K562 (cell line): ENCODE data around the gene LRRC27. TPM values are rescaled to one million over a fixed set of nuclear protein-coding genes. Genes with fewer than 3 reads are reported as not detected.

Experiments used
- ATAC-seq: fragments of 200-7000 bp; cut with Tn5 transposase; 3 replicates; pipeline ENCODE4 v1.9.1; 2020; ENCODE audit warnings: moderate library complexity
- BruUV-seq: library from RNA; stranded (reverse); fragments of 400-500 nt; replicated peaks from 2 replicates; lab custom pipeline; 2021; lab: Mats Ljungman, UMichigan
- CTCF ChIA-PET: fragments of 300-600 bp; formaldehyde crosslinking; extraction: SDS; loops from one replicate; lab custom pipeline; 2021; ENCODE audit warnings: low intra/inter-chr PET ratio; lab: Yijun Ruan, JAX
- POLR2A ChIA-PET: fragments of 300-600, 350-650 bp; sonication (Branson Sonifier 250); formaldehyde crosslinking; extraction: SDS; loops from one replicate; lab custom pipeline; 2021; ENCODE audit warnings: antibody characterized with exemption, inconsistent platforms; lab: Yijun Ruan, JAX
- DNase-seq, 4 experiments: peaks; one replicate each; pipeline versions ENCODE4 v3.0.0 to v3.0.0-alpha.2; 2011 to 2018; ENCODE audit warnings: low spot score in 3 of 4, mixed read lengths in 3 of 4; ENCODE audit errors: extremely low read depth in 1 of 4
- FAIRE-seq: peaks from 2 replicates; lab custom pipeline; 2011; peaks lifted over from hg19 to GRCh38; lab: Jason Lieb, UNC
- H2AFZ ChIP-seq: 2 replicates; pipeline ENCODE4 v1.6.0; 2011; ENCODE audit warnings: low read depth, low read length, control low read depth, inconsistent platforms
- H3K27ac ChIP-seq: fragments of 200-600 bp; 3 replicates; pipeline ENCODE4 v1.8.0; 2011; ENCODE audit warnings: low read depth, mild to moderate bottlenecking, control low read depth, inconsistent platforms, low read length, moderate library complexity, mixed read lengths; ENCODE audit errors: extremely low read depth
- H3K27me3 ChIP-seq, 2 experiments: fragments of 300-600 bp in 1 of 2; 2 replicates in 1 of 2; 3 replicates in 1 of 2; pipeline versions ENCODE4 v1.6.0 to v1.8.0; 2011; ENCODE audit warnings: inconsistent platforms in 2 of 2, low read length in 2 of 2, mild to moderate bottlenecking in 1 of 2, mixed read lengths in 1 of 2, moderate library complexity in 1 of 2; ENCODE audit not compliant: control insufficient read depth in 2 of 2, insufficient read depth in 2 of 2
- H3K36me3 ChIP-seq: fragments of 300-600 bp; 3 replicates; pipeline ENCODE4 v1.8.0; 2011; ENCODE audit warnings: mild to moderate bottlenecking, low read length, inconsistent platforms; ENCODE audit not compliant: control insufficient read depth, insufficient read depth
- H3K4me1 ChIP-seq, 2 experiments: fragments of 200-600 bp in 1 of 2; replicated peaks in 1 of 2; 2 replicates in 1 of 2; 3 replicates in 1 of 2; pipeline versions ENCODE4 v1.5.1 to v1.8.0; 2011; ENCODE audit warnings: inconsistent platforms in 2 of 2, low read length in 2 of 2, mild to moderate bottlenecking in 1 of 2, mixed read lengths in 1 of 2, moderate library complexity in 1 of 2; ENCODE audit not compliant: control insufficient read depth in 2 of 2, insufficient read depth in 2 of 2
- H3K4me2 ChIP-seq: 2 replicates; pipeline ENCODE4 v1.6.1; 2011; ENCODE audit warnings: low read length, control low read depth, inconsistent platforms, mixed read lengths; ENCODE audit not compliant: insufficient read depth
- H3K4me3 ChIP-seq: fragments of 200-600 bp; sonication (generic), shearing (Covaris generic); 2 replicates; pipeline ENCODE4 v1.5.1; 2016; ENCODE audit warnings: control low read depth, inconsistent platforms
- H3K79me2 ChIP-seq: fragments of 200-600 bp; 3 replicates; pipeline ENCODE4 v1.8.0; 2011; ENCODE audit warnings: low read length, inconsistent platforms; ENCODE audit not compliant: control insufficient read depth, insufficient read depth
- H3K9ac ChIP-seq, 2 experiments: 2 replicates each; pipeline versions ENCODE4 v1.6.0 to v1.6.1; 2011; ENCODE audit warnings: low read depth in 2 of 2, low read length in 2 of 2, control low read depth in 1 of 2, inconsistent platforms in 1 of 2, mild to moderate bottlenecking in 1 of 2, mixed read lengths in 1 of 2; ENCODE audit not compliant: insufficient read depth in 1 of 2
- H3K9me1 ChIP-seq: one replicate; pipeline ENCODE4 v1.6.0; 2011; ENCODE audit warnings: inconsistent platforms, mild to moderate bottlenecking, low read length, moderate library complexity; ENCODE audit not compliant: control insufficient read depth, insufficient read depth
- H3K9me3 ChIP-seq: replicated peaks from 2 replicates; pipeline ENCODE4 v1.5.1; 2011; ENCODE audit warnings: low read depth, low read length, inconsistent platforms; ENCODE audit not compliant: control insufficient read depth, insufficient read depth
- H4K20me1 ChIP-seq: replicated peaks from 2 replicates; pipeline ENCODE4 v1.6.1; 2011; ENCODE audit warnings: low read length, inconsistent platforms, mixed read lengths; ENCODE audit not compliant: control insufficient read depth, insufficient read depth
- FOXK1 ChIP-seq: sonication (generic); formaldehyde crosslinking; IDR thresholded peaks from 2 replicates; pipeline ENCODE4 v1.8.0; 2022; ENCODE audit warnings: missing genetic modification reagents, mild to moderate bottlenecking, borderline replicate concordance
- IRF2 ChIP-seq: sonication (generic); formaldehyde crosslinking; IDR thresholded peaks from 2 replicates; pipeline ENCODE4 v1.8.1; 2022; ENCODE audit warnings: mild to moderate bottlenecking, missing genetic modification reagents
- KAT8 ChIP-seq: fragments of 450-650 bp; IDR thresholded peaks from 2 replicates; pipeline ENCODE4 v1.6.1; 2016; ENCODE audit warnings: low read depth, mild to moderate bottlenecking
- POLR2G ChIP-seq: fragments of 200-400 bp; formaldehyde crosslinking; IDR thresholded peaks from 2 replicates; pipeline ENCODE4 v1.6.1; 2017; ENCODE audit warnings: low read depth, mild to moderate bottlenecking, antibody characterized with exemption, low read length, moderate library complexity
- POLR3A ChIP-seq: IDR thresholded peaks from 2 replicates; pipeline ENCODE4 v1.6.1; 2011; ENCODE audit warnings: borderline replicate concordance, mild to moderate bottlenecking, moderate library complexity; ENCODE audit not compliant: insufficient read length, insufficient read depth; ENCODE audit errors: extremely low read depth
- RAD51 ChIP-seq: fragments of 450-650 bp; IDR thresholded peaks from 2 replicates; pipeline ENCODE4 v1.7.1; 2016; ENCODE audit warnings: low read depth, mild to moderate bottlenecking, borderline replicate concordance
- WGBS: fragments of 100-300 bp; shearing (Covaris generic); methylation state at CpG from one replicate; pipeline ENCODE4 v1.1.6; 2016; ENCODE audit warnings: low coverage, mixed read lengths; ENCODE audit not compliant: insufficient coverage; ENCODE audit errors: missing lambda C conversion rate; 5-methylcytosine and 5-hydroxymethylcytosine counted together
- in situ Hi-C: fragments of 300-500 bp; cut with MboI; formaldehyde crosslinking; loops from 4 replicates; pipeline ENCODE4 v1.15.0; 2018; ENCODE audit warnings: inconsistent platforms, mixed read lengths
- intact Hi-C: fragments of 100-400 bp; cut with micrococcal nuclease; formaldehyde crosslinking; loops from 2 replicates; pipeline ENCODE4 v1.14.2; 2022
- polyA plus RNA-seq, 8 experiments: library from polyadenylated mRNA; depleted of rRNA in 4 of 8; stranded (reverse) in 5 of 8; unstranded in 3 of 8; fragments of >200 nt; fragmentation: Nextera tagmentation in 2 of 8; fragmentation: Illumina TruSeq in 1 of 8; extraction: Ambion mirVana in 2 of 8; extraction: Trizol in 1 of 8; gene quantifications; 2 replicates each; pipeline versions ENCODE4 v1.2.1 to v1.2.3, GENCODE V29; 2011 to 2014; ENCODE audit warnings: inconsistent platforms in 1 of 8, missing spikeins in 1 of 8
- total RNA-seq, 7 experiments: library from RNA; depleted of rRNA in 6 of 7; stranded (reverse); fragments of >200 nt in 6 of 7; fragmentation: Illumina TruSeq in 2 of 7; extraction: Trizol in 2 of 7; gene quantifications; 2 replicates each; pipeline versions ENCODE4 v1.2.1 to v1.2.3, GENCODE V29; 2011 to 2021; ENCODE audit warnings: low replicate concordance in 1 of 7

Gene LRRC27
- total and polyA plus RNA-seq, 9 of the 15 experiments (the other 6 are each of a cell fraction or from before 2014, with no cell fraction given), result 0.10 to 2.7 (median 1.4) TPM

- DNase-seq, result no peak
- BruUV-seq, result no TSS peak
- Histone ChIP-seq H3K9ac (peak overlapping the region in 1 of 2 experiments; percentile 26; a peak in 1 of 4 replicates), H3K9me1 (no peaks in the 10 kb centered on the region), H3K36me3 (peaks cover 12% of the 10 kb centered on the region; the same call in 1 of the 3 replicates), H3K27ac (no peak overlapping the region), H3K4me3 (no peak overlapping the region), H3K4me1 (peaks cover 5 to 58% of the 10 kb centered on the region in 2 experiments; a peak in 3 of 5 replicates), H3K4me2 (no peak overlapping the region), H4K20me1 (no peaks in the 10 kb centered on the region), H3K27me3 (no peaks in the 10 kb centered on the region), H2AFZ (no peak overlapping the region), H3K79me2 (peaks cover 12% of the 10 kb centered on the region; the same call in 2 of the 3 replicates), H3K9me3 (no peaks in the 10 kb centered on the region)
- in situ Hi-C loops (no loop called here), intact Hi-C loops (no loop called here)
- TF ChIP-seq IRF2 (CRISPR knock-in tag), result no peak
- TF ChIP-seq POLR2G, result peak; percentile 11; the same call in 1 of the 2 replicates
- TF ChIP-seq RAD51, result no peak
- no peak for TF ChIP-seq FOXK1 (CRISPR knock-in tag)
- no peak for TF ChIP-seq KAT8
- no peak for TF ChIP-seq POLR3A
- ATAC-seq, result no peak
- CTCF ChIA-PET, result no interaction called here
- no peak for FAIRE-seq
- POLR2A ChIA-PET, result interaction anchor here (0.6 kb wide), 1 partner anchor 209 kb away, joined by 3 read pairs; no protein-coding TSS in a partner anchor
- 58% methylated on average over 16 of the region's 20 CpGs for WGBS
Measured at GRCh38 chr10:132401401-132402118, 69.6 kb downstream of the LRRC27 start.
